GM18502 (cell line): ENCODE results near the gene SAP30.

Source experiments
- ATAC-seq: cut with Tn5 transposase; IDR thresholded peaks from one replicate; pipeline ENCODE4 v1.9.1; 2021; ENCODE audit warnings: mild to moderate bottlenecking; ENCODE audit not compliant: unreplicated experiment, poor library complexity

Gene SAP30, protein sequence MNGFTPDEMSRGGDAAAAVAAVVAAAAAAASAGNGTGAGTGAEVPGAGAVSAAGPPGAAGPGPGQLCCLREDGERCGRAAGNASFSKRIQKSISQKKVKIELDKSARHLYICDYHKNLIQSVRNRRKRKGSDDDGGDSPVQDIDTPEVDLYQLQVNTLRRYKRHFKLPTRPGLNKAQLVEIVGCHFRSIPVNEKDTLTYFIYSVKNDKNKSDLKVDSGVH

DNA sequence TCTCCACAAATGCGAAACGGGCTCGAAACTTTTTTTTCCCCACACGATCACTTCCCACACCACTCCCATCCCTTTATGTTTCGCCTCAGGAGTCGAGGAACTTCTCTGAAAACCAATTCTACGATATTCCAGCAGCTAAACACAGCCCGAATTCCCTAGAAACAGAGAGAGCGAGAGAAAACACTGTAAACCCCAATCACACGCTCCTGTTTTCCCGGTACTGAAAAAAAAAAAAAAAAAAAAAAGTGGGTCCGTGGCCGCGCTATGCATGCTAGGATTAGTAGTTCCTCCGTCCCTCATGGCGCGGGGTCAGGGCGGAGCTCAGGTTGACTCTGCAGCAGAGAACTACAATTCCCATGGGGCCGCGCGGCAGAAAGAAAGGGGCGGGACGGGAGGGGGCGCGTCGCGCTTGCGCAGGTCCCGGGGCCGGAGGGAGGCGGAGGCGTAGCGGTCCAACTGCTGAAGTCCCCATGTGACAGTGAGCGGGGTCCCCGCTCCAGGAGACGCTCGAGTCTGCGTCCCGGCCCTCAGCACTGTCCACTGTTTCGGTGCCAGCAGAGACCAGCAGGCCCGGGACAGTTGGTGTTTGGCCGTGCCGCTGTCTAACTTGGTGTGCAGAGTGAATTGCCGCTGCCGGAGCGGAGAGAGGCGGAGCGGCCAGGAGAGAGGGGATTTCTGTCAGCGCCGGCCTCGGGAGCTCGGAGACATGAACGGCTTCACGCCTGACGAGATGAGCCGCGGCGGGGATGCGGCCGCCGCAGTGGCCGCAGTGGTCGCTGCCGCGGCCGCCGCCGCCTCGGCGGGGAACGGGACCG, at the start of gene SAP30:
TSS of gene SAP30 (plus strand) at position 478 of the 815 bp plus-strand sequence. CDS start at position 707, 229 bp downstream.
- ATAC-seq, result peak; percentile 70

DNA sequence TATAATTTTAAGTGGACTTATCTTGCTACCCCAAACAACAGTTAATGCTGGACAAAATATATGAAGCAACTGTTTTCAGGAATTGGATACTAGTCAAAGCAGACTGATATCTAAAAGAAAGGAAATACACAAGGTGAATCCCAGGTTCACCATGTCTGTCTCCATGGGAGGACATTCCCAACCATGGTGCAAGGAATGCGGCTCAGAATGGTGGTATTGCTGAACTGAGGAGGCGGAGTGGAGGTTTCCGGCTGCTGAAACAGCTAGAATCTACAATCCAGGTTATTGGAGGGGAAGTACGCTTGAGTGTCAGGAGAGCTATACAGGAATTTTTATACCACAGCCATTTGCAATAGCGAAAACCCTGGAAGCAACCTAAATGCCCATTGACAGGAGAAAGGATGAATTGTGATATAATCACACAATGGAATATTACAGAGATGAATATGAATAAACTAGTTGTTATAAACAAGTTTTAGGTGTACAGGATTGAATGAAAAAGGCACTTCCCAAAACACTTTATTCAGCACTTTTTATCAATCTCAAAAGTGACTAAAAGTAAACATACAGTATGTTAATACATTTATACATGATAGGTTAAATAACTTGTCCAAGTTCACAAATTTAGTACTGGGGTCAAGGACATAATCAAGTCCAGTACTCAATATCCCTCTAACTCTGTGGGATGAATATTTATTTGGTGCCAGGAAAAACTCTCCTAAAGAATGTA, 45.6 kb upstream of the SAP30 start:
- no peak for ATAC-seq

DNA sequence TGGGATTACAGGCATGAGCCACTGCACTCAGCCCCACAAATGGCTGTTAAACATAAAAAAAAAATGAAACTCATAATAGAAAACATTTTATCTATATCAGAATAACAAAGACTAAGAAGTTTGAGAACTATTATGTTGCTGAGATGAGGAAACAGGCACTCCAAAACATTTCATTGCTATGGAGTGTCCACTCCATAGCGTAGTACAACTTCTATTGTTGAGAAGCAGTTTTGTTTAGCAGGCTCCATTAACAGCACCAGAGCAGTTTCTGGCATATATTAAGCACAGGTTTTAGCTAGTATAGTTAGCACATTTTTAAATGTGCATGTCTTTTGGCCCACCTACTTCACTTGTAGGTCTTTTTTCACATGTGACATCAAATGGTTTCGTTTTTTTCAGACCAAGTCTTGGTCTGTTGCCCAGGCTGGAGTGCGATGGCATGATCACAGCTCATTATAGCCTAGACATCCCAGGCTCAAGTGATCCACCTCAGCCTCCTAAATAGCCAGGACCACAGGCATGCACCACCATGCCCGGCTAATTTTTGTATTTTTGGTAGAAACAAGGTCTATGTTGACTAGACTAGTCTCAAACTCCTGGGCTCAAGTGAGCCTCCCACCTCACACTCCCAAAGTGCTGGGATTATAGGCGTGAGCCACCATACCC, 42.4 kb upstream of the SAP30 start:
- ATAC-seq, result no peak

DNA sequence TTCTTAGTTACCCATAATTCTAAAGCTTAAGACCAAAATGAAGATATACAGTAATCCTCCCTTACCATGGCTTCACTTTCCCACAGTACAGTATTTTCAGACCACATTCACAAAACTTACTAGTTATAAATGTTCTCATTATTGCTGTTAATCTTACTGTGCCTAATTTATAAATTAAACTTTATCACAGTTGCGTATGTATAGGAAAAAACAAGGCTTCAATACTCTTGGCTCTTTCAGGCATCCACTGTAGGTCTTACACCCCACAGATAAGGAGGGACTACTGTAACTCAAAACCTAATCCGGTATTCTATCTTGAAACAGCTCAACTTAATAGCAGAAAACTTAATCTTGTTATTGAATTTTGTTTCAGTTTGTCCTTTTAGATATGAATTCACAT, 40.2 kb upstream of the SAP30 start:
- no peak for ATAC-seq

DNA sequence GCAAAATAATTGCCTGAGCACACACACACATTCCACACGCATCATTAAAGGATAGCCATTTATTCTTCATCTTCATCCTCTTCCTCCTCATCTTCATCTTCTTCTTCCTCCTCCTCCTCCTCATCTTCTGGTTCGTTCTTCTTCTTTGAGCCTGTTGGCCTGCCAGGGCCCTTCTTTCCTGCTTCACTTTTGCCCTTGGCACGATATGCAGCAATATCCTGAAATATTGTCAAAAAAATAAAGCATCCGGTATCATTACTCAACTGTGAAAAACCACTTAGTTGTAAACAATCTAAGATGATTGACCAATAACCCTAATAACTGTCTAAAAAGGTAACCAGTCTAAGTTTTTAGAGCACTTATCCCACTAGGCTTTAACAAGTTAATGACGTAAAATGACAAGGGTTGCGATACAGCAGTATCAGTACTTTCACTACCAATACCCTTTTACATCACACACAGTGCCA, 38.7 kb upstream of the SAP30 start:
- ATAC-seq, result no peak

DNA sequence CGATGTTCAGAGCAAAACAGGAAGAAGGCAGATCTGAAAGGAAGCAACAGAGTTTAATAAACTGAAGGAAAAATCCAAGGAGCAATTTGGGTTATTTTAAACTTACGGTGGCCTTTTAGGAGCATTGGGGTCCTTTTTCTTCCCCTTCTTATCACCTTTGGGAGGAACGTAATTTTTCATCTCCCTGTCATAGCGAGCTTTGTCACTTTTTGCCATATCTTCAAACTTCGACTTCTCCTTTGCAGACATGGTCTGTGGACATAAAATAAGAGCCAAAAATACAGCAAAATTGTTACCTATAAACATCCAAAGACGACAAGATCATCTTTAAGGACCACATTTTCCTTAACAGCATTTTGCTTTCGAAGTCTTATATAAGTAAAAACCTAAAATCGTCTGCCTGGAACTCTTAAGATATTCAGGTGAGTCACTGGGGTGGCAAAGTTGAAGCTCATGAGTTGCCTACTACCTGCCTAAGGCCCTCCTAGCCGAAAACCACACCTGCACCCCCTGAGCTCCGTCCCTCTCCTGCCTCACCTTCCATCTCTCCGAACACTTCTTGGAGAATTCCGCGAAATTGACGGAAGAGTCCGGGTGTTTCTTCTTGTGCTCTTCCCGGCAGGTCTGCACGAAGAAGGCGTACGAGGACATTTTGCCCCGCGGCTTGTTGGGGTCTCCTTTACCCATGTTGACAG, 37.6 kb upstream of the SAP30 start:
- no peak for ATAC-seq

DNA sequence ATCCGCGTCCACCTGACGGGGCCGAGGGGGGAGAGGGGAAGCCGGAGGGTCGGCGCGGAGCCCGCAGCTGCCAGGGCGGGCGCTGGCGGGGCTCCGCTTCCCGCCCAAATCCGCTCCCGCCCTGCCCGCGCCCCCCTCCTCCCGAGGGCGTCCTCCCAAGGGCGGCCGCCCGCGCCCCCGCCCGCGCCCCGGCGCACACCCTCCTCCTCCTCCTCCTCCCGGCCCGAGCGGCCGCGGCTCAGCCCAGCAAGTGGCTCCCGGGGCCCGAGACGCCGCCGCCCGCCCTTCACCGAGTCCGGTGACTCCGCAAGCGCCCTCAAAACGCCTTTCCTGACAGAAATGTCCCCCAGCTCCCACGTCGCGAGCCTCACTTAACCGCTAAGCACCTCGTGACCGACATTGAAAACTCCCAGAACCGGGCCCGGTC, 37.1 kb upstream of the SAP30 start:
- peak; percentile 4 for ATAC-seq

DNA sequence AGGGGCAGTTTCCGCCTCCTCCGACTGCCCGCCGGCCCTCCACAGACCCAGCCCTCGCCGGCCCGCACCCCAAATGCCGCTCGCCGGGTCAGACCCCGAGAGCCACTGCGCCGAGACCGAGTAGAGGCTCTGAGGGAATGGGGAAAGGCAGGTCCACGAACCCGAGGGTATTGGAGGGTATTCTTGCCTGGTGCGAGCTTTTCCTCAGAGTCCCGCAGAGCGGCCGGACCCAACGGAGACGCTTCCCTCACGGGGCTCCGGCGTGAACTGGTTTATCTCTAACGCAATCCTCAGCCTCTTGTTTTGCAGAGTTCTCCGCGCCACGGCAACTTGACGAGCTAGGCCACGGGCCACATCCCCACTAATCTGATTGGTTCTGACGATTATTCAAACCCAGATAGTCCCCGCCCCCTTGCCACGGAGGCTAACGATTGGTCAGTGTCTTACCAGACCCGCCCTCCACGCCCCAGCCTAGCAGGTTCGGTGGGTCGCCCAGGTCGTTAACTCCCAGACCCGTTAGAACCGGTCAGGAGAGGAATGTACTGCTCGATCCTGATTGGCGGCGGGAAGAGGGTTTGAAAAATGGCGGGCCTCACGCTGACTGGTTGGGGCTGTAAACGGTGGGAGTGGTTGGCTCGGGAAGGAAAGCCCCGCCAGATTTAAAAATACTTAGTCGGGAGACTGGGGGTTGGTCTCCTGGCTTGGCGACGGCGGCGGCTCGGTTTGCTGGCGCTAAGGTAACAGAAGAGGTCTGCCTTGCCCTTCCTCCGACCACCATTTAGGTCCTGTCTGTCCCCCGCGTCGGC, 36.5 kb upstream of the SAP30 start, which contains the start of gene HMGB2:
TSS of gene HMGB2 (minus strand) at position 274 of the 806 bp plus-strand sequence. CDS start 709 bp downstream, outside the sequence.
- ATAC-seq, result peak; percentile 92

DNA sequence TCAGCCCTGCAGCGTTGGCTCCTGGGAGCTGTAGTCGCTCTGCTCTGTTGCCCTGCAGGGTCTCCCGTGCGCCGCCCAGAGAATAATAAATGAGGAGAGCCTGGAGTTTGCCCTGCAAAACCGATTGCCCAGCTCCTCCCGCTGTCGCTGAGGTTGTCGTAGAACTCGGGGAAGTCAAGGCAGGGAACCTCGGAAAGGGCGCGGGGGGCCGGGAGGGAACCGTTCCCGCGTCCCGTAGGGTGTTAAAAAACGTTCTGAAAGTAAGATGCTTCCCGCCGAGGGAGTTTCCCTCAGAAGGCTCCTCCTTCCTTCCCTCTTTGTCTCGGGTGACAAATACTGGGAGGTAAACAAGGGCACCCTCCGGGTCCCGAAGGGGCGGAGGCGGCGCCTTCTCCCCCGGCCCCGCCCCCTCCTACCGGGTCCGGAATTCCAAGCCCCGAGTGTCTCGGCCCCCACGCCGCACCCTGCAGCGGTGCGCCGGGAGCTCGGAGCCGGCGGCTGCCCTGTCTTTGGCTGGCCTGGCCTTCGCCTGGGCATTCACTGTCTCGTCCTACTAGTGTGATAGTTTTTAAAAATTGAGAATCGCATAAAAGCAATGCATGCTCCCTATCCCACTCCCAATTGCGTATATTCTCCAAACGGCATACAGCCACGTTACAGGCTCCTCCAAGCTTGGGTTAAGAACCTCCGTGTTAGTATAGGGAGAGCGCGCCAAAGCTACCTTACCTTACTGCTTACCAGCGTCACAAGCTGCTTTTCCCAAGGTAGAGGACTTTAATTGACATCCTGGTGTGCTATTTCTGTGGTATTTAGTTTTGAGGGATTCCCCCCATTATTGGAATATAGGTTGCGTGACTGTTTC, 35.6 kb upstream of the SAP30 start:
- peak; percentile 43 for ATAC-seq

DNA sequence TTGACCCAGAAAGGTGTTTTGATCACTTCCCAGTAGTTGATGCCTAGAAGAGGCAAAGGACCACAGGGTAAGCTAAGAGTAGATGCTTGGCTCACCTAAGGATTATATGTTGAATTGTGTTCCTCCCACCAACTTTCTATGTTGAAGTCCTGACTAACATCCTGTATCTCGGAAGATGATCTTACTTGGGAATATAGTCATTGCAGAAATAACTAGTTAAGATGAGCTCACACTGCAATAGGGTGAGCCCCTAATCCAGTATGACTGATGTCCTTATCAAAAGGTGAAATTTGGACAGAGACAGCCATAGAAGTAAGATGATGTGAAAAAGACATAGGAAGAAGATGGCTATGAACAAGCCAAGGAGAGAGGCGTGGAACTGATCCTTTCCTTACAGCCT, 33.3 kb upstream of the SAP30 start:
- ATAC-seq, result no peak

DNA sequence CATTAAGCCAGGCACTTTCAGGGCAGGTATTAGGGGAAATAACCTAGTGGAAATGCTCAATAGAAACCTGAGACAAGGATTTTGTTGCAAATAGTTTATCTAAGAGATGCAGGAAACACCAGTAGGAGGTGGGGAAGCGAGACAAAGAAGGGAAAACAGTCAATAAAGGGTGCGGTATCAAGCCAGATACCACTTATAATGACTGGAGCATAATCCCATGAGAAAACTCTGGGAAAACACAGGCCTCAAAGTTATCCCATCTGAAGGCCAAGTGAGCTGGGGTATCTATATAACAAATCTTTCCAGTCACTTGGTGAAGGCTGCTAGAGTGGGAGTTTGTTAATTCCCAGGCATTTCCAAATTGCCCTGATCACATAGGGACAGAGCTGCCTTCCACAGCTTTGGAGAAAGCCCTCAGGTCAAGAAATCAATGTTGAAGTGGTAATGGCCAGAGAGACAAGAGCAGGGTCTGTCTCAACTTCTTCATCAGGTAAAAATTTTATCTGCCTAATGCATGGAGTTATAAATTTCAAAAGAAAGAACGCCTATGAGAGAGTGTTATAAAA, 26.8 kb upstream of the SAP30 start:
- ATAC-seq, result no peak

DNA sequence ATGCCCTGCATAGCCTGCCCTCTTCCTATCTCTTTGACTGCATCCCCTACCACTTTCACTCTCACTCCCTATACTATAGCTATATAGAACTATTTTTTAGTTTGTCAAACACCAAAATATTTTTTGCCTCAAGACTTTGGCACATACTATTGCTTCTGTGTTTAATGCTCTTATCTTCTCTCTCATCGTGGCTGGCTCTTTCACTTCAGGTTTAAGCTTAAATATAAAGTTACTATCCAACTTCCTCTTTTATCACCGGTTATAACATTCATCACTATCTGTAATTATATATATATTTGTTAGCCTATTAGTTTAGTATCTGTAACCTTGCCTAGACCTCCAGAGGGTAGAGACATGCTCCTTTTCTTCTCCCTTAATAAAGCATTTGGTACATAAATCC, 25.1 kb upstream of the SAP30 start:
- peak; percentile 76 for ATAC-seq

DNA sequence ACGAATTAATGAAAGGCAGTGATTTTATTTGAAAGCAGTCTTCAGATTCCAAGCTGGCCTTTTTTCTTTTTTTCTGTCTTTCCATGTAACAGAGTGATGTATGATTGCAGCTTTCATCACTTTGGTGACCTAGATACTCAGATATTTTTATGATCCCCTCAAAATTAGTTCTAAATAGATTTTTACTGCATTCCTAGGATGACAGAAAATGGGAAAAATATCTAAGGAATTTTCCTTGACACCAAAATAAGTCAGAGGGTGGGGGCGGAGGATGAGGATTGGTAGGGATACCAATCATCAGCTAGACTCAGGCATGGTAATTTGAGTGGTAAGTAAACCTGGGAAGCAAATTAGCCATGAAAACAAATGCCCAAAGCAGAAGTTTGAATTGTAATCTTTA, 24.7 kb upstream of the SAP30 start:
- peak; percentile 6 for ATAC-seq

DNA sequence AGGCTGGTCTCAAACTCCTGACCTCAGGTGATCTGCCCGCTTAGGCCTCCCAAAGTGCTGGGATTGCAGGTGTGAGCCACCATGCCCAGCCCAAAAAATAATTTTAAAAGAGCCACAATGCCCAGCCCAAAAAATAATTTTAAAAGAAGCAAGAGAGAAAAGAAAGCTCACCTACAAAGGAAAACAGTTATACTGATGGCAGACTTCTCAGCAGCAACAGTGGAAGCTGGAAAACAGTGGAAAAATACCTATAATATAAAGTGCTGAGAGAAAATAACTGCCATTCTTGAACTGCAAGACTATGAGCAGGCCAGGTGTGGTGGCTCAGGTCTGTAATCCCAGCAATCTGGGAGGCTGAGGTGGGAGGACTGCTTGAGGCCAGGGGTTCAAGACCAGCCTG, 23.3 kb upstream of the SAP30 start:
- ATAC-seq, result no peak

DNA sequence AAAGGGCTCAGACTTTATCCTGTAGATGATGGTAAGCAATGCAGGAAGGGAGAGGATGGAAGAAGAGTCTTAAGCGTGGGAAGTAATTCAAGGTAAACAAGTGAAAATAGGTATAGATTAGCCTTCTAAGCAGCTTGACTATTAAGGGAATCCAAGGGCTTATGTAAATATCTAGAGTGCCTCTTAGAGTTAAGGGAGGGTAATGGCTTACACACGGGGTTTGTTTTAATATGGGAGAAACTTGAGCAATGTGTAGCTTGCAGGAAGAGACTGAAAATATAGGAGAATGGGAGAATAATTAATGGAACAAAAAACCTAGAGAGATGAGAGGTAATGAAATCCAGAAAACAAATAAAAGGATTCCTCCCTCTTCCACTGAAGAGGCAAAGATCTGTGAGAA, 12.8 kb upstream of the SAP30 start:
- no peak for ATAC-seq

DNA sequence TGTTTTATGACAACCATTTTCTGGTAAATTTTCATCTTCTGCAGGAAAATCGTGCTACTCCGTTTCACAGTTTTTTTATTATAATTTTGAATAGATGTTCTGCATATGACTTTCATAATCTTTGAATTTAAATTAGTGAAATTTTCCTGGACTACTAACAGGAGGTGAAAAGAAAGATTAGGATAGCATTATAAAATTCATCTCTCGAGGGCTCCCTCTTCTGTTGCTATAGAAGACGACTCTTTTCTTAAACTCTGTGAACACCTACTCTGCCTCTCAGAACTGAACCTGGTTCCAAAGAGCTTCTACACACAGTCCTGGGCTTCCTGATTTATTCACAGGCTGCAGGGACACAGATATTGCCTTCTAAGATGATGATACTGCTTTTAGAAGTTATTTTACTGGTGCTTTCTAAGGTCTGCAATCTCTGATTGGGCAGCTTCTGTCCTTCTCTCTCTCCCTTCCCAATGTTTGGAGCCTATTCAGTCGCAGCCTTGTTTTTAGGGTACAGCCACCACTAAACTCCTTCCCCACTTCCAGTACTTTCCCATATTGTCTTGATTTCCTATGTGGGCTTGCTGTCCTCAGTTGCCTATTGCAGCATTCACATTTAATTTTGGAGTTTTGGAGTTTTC, 10.1 kb upstream of the SAP30 start:
- no peak for ATAC-seq

DNA sequence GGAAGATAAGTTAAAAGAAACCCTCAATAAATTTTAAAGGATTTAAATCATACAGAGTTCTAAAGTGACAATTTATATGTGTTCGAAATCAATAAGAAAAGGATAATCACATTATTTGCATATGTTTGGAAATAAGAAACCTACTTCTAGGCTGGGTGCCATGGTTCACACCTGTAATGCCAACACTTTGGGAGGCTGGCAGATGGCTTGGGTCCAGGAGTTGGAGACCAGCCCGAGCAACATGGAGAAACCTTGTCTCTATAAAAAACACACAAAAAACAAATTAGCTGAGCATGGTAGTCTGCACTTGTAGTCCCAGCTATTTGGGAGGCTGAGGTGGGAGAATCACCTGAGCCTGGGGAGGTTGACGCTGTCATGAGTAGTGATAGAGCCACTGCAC, 8.1 kb upstream of the SAP30 start:
- ATAC-seq, result no peak
